HEK293 (cell line): ENCODE data around the gene FAM167B.

Experiments
- CTCF ChIP-seq: fragments of 450-650 bp; formaldehyde crosslinking; IDR thresholded peaks from 2 replicates; pipeline ENCODE4 v1.5.1; 2016; ENCODE audit warnings: missing biosample characterization, missing genetic modification characterization
- KLF16 ChIP-seq: fragments of 450-650 bp; formaldehyde crosslinking; IDR thresholded peaks from 2 replicates; pipeline ENCODE4 v1.5.1; 2017; ENCODE audit warnings: missing biosample characterization, missing genetic modification characterization
- PRDM4 ChIP-seq: fragments of 450-650 bp; formaldehyde crosslinking; IDR thresholded peaks from 2 replicates; pipeline ENCODE4 v1.5.1; 2017; ENCODE audit warnings: missing biosample characterization, missing genetic modification characterization
- REST ChIP-seq: fragments of 450-650 bp; formaldehyde crosslinking; IDR thresholded peaks from 2 replicates; pipeline ENCODE4 v1.5.1; 2016; ENCODE audit warnings: missing biosample characterization, missing genetic modification characterization
- ZNF624 ChIP-seq: fragments of 450-650 bp; formaldehyde crosslinking; IDR thresholded peaks from 2 replicates; pipeline ENCODE4 v1.5.1; 2017; ENCODE audit warnings: missing biosample characterization, missing genetic modification characterization

GRCh38 chr1:32285658-32286057 is 38.6 kb downstream of the FAM167B start:
- TF ChIP-seq REST (no peak), KLF16 (tag by site-specific recombination) (no peak), PRDM4 (tag by site-specific recombination) (no peak), CTCF (no peak), ZNF624 (tag by site-specific recombination) (no peak)
